ENCODE results near the gene COX6A2.

DNA sequence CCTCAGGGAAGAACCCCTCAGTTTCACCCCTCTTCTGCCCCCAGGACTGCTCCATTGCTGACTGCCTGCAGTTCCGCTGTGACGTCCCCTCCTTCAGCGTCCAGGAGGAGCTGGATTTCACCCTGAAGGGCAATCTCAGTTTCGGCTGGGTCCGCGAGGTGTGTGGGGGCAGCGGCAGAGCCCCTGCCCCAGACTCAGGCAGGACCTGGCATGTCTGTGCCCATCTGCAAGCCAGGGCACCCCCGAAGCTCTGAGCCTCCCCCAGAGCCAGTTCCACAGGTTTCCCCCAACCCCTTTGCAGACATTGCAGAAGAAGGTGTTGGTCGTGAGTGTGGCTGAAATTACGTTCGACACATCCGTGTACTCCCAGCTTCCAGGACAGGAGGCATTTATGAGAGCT lies 4.4 kb downstream of the COX6A2 start:
- TF ChIP-seq POLR2A (IDR thresholded peaks at IDR 0.05), result peak in 1 of 2 donors; percentile 1
- TF ChIP-seq, protein P1, sequence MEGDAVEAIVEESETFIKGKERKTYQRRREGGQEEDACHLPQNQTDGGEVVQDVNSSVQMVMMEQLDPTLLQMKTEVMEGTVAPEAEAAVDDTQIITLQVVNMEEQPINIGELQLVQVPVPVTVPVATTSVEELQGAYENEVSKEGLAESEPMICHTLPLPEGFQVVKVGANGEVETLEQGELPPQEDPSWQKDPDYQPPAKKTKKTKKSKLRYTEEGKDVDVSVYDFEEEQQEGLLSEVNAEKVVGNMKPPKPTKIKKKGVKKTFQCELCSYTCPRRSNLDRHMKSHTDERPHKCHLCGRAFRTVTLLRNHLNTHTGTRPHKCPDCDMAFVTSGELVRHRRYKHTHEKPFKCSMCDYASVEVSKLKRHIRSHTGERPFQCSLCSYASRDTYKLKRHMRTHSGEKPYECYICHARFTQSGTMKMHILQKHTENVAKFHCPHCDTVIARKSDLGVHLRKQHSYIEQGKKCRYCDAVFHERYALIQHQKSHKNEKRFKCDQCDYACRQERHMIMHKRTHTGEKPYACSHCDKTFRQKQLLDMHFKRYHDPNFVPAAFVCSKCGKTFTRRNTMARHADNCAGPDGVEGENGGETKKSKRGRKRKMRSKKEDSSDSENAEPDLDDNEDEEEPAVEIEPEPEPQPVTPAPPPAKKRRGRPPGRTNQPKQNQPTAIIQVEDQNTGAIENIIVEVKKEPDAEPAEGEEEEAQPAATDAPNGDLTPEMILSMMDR (IDR thresholded peaks at IDR 0.05 in 4 of 5, conservative IDR thresholded peaks at IDR 0.05 in 1 of 5), result no peak
